Upper lobe of left lung (tissue), 6 donors: ENCODE results near the gene CHAC1. TPM values are rescaled to one million over a fixed set of nuclear protein-coding genes. Genes with fewer than 3 reads are reported as not detected.
A peak's percentile ranks its signal among the peaks of the same experiment; 100 is the strongest.

Experiments used
- ATAC-seq, 2 donors: fragments of 200-7000 bp; cut with Tn5 transposase; one replicate each; pipeline ENCODE4 v1.9.1; 2022; ENCODE audit warnings: mild to moderate bottlenecking in 2 of 2, moderate library complexity in 2 of 2; ENCODE audit not compliant: low FRiP score in 2 of 2
- DNase-seq, 2 donors: peaks; one replicate each; pipeline ENCODE4 v3.0.0-alpha.2; 2019 to 2020
- H3K27ac ChIP-seq, 4 donors: fragments of 200-600 bp; sonication (generic); one replicate each; pipeline ENCODE4 v1.5.1; 2016 to 2019
- H3K27me3 ChIP-seq, 4 donors: fragments of 200-600 bp; sonication (generic); one replicate each; pipeline ENCODE4 v1.5.1; 2017 to 2019
- H3K36me3 ChIP-seq, 4 donors: fragments of 200-600 bp; sonication (generic); one replicate each; pipeline ENCODE4 v1.5.1; 2016 to 2019
- H3K4me1 ChIP-seq, 4 donors: fragments of 200-600 bp; sonication (generic); one replicate each; pipeline ENCODE4 v1.5.1; 2018 to 2019
- H3K4me3 ChIP-seq, 4 donors: fragments of 200-600 bp; sonication (generic); one replicate each; pipeline ENCODE4 v1.5.1; 2017 to 2019; ENCODE audit warnings: mild to moderate bottlenecking in 2 of 4, moderate library complexity in 1 of 4
- H3K9me3 ChIP-seq, 4 donors: fragments of 200-600 bp; sonication (generic); one replicate each; pipeline ENCODE4 v1.5.1; 2018 to 2019
- CTCF ChIP-seq, 6 experiments: fragments of 450-650 bp in 4 of 6; fragments of 200-600 bp in 2 of 6; sonication (generic) in 2 of 6; IDR thresholded peaks; one replicate each; pipeline ENCODE4 v1.5.1; 2016 to 2019; ENCODE audit warnings: antibody characterized with exemption in 6 of 6
- EP300 ChIP-seq, 4 donors: sonication (generic); formaldehyde crosslinking; IDR thresholded peaks; one replicate each; pipeline ENCODE4 v1.5.1; 2017; ENCODE audit warnings: antibody characterized with exemption in 4 of 4, control low read depth in 2 of 4
- POLR2A ChIP-seq, 4 donors: fragments of 450-650 bp; IDR thresholded peaks; one replicate each; pipeline ENCODE4 v1.5.1; 2016 to 2017; ENCODE audit warnings: antibody characterized with exemption in 4 of 4, mild to moderate bottlenecking in 2 of 4
- POLR2AphosphoS5 ChIP-seq, 2 donors: sonication (generic); formaldehyde crosslinking; IDR thresholded peaks; one replicate each; pipeline ENCODE4 v1.5.1; 2017; ENCODE audit warnings: antibody characterized with exemption in 2 of 2
- WGBS, 2 donors: methylation state at CpG; one replicate each; pipeline ENCODE4 v1.1.5; 2017 to 2018; 5-methylcytosine and 5-hydroxymethylcytosine counted together
- total RNA-seq, 6 donors: library from RNA; depleted of rRNA in 4 of 6; stranded (reverse); fragments of >200 nt in 4 of 6; gene quantifications; one replicate each; pipeline versions ENCODE4 v1.1.0 to v1.2.1, GENCODE V29; 2016 to 2021
- donor health status: DM: no; HTN: no; CAD: no; lungs with moderate emphysema.
- donor health status: DM: no; HTN: yes; CAD: no; lungs with severe emphysema.

The CHAC1 gene
- total RNA-seq, 6 donors from 2014 or later, result 2.6 to 11.1 (median 3.4) TPM

- ATAC-seq (no peak), DNase-seq (no peak)
- Histone ChIP-seq H3K9me3 (no peaks in the 10 kb centered on the region), H3K27ac (peak overlapping the region; percentile 30 to 93 (median 52)), H3K27me3 (no peaks in the 10 kb centered on the region), H3K4me1 (peaks cover 60 to 72% (median 66%) of the 10 kb centered on the region in 4 donors), H3K4me3 (peak overlapping the region in 1 of 4 donors; percentile 21), H3K36me3 (peaks cover 0 to 34% (median 2%) of the 10 kb centered on the region in 4 donors)
- TF ChIP-seq CTCF (IDR thresholded peaks at IDR 0.05) (no peak), EP300 (IDR thresholded peaks at IDR 0.05) (no peak), POLR2AphosphoS5 (IDR thresholded peaks at IDR 0.05) (no peak), POLR2A (IDR thresholded peaks at IDR 0.05) (no peak)
- WGBS, 2 donors, result 63 to 71% methylated on average over 8 to 15 of the region's 15 CpGs
These were observed 16.3 kb upstream of the CHAC1 start for GRCh38 chr15:40936709-40937666.

GRCh38 chr15:40937762-40938535 is 15.3 kb upstream of the CHAC1 start:
- Histone ChIP-seq H3K36me3 (peaks cover 0 to 34% (median 2%) of the 10 kb centered on the region in 4 donors), H3K4me1 (peaks cover 60 to 74% (median 66%) of the 10 kb centered on the region in 4 donors), H3K4me3 (peak overlapping the region in 1 of 4 donors; percentile 21), H3K27me3 (no peaks in the 10 kb centered on the region), H3K9me3 (no peaks in the 10 kb centered on the region), H3K27ac (peak overlapping the region; percentile 19 to 93 (median 52))
- ATAC-seq (no peak), DNase-seq (no peak)
- peak in 4 of 6 experiments; percentile 33 to 51 (median 44) for TF ChIP-seq CTCF (IDR thresholded peaks at IDR 0.05)
- no peak for TF ChIP-seq EP300 (IDR thresholded peaks at IDR 0.05)
- TF ChIP-seq POLR2AphosphoS5 (IDR thresholded peaks at IDR 0.05), result no peak
- TF ChIP-seq POLR2A (IDR thresholded peaks at IDR 0.05), result no peak
- 61% methylated on average over 18 of the region's 19 CpGs; no CpG with 5 or more reads in 1 of the 2 donors for WGBS, 2 donors

- Histone ChIP-seq H3K9me3 (no peaks in the 10 kb centered on the region), H3K36me3 (peaks cover 0 to 34% (median 2%) of the 10 kb centered on the region in 4 donors), H3K4me3 (no peak overlapping the region), H3K27me3 (no peaks in the 10 kb centered on the region), H3K27ac (peak overlapping the region in 3 of 4 donors; percentile 19 to 93 (median 59)), H3K4me1 (peaks cover 60 to 75% (median 66%) of the 10 kb centered on the region in 4 donors)
- TF ChIP-seq CTCF (IDR thresholded peaks at IDR 0.05) (no peak), EP300 (IDR thresholded peaks at IDR 0.05) (no peak), POLR2A (IDR thresholded peaks at IDR 0.05) (no peak), POLR2AphosphoS5 (IDR thresholded peaks at IDR 0.05) (no peak)
- ATAC-seq (no peak), DNase-seq (no peak)
- 79 to 90% methylated on average over 4 to 6 of the region's 6 CpGs for WGBS, 2 donors
These were observed 14.8 kb upstream of the CHAC1 start for GRCh38 chr15:40938536-40938870.

GRCh38 chr15:40940296-40940801 is 12.9 kb upstream of the CHAC1 start:
- Histone ChIP-seq H3K9me3 (no peaks in the 10 kb centered on the region), H3K27me3 (no peaks in the 10 kb centered on the region), H3K27ac (peak overlapping the region; percentile 89 to 93 (median 91)), H3K4me1 (peaks cover 57 to 67% (median 60%) of the 10 kb centered on the region in 4 donors), H3K4me3 (peak overlapping the region in 2 of 4 donors; percentile 64 to 69), H3K36me3 (peaks cover 0 to 24% (median 0%) of the 10 kb centered on the region in 4 donors)
- DNase-seq, result no peak
- ATAC-seq, result no peak
- 37 to 62% methylated on average over 14 to 15 of the region's 15 CpGs for WGBS, 2 donors
- peak; percentile 66 to 69 for TF ChIP-seq POLR2AphosphoS5 (IDR thresholded peaks at IDR 0.05)
- no peak for TF ChIP-seq EP300 (IDR thresholded peaks at IDR 0.05)
